ENCODE results near the gene PRG3.

The PRG3 gene

DNA sequence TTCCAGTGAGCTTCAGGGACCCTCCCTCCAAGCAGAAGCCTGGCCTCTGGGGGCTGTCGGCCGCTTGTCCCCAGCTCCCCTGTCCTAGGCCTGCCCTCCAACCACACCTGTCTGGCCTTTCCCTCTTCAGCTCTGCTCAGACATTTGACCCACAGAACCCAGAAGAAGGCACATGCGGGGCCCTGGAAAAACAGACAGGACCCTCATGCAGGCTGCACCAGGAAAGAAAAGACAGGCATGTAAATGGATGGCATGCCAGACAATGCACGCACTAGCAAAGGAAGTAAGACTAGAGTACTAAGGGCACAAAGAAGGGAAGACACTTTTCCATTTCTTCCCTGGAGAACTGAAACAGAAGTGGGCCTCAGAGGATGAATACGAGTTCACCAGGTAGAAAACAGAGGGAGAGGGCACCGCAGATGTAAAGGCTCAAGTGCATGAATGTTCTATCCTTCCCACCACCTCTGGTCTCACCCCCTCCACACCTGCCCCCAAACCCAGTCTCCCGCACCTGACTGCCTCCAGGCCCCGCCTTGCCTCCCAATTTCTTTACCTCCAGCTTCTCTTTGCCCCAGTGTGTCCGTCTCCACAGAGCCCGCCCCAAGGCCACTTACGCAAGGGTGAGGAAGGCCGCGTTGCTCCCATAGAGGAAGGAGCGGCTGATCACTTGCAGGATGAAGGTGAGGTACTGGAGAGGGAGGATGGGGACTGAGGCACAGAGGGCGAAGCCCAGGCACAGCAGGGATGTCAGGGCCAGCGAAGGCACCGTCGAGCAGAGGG, 28.6 kb upstream of the PRG3 start:
- H3K4me3 ChIP-seq (replicated peaks; ENCODE audit: low read depth, low read length), result no peak overlapping the region
- no peak for DNase-seq (ENCODE audit: low read depth)
- TF ChIP-seq CTCF (IDR thresholded peaks at IDR 0.05; ENCODE audit: low read length, missing control alignments), result no peak

GRCh38 chr11:57408771-57409170, 27.8 kb upstream of the PRG3 start:
- H3K4me3 ChIP-seq (replicated peaks; ENCODE audit: low read depth, low read length), result no peak overlapping the region
- no peak for DNase-seq (ENCODE audit: low read depth)
- TF ChIP-seq CTCF (IDR thresholded peaks at IDR 0.05; ENCODE audit: low read length, missing control alignments), result no peak

DNA sequence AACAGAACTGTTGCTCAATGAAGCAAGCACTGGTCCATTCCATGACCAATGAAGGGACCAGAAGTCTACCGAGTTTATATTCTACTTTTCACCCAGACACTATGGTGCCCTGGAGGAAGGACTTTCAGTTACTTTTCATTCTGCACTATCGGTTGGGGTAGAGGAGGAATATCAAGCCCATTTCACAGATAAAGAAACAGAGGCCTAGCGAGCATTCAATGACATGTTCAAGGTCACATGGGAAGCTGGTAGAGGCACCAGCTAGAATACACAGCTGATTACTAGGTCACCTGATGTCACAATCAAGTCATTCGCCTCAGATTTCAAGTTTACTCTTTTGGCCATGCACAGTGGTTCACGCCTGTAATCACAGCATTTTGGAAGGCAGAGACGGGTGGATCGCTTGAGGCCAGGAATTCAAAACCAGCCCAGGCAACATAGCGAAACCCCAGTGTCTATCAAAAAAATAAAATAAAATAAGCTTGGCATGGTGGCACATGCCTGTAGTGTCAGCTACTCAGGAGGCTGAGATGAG, 27.1 kb upstream of the PRG3 start:
- H3K4me3 ChIP-seq (replicated peaks; ENCODE audit: low read depth, low read length), result no peak overlapping the region
- DNase-seq (ENCODE audit: low read depth), result no peak
- TF ChIP-seq CTCF (IDR thresholded peaks at IDR 0.05; ENCODE audit: low read length, missing control alignments), result no peak

GRCh38 chr11:57407010-57407920, 26.3 kb upstream of the PRG3 start:
- no peak for TF ChIP-seq CTCF (IDR thresholded peaks at IDR 0.05; ENCODE audit: low read length, missing control alignments)
- H3K4me3 ChIP-seq (replicated peaks; ENCODE audit: low read depth, low read length), result no peak overlapping the region
- no peak for DNase-seq (ENCODE audit: low read depth)

DNA sequence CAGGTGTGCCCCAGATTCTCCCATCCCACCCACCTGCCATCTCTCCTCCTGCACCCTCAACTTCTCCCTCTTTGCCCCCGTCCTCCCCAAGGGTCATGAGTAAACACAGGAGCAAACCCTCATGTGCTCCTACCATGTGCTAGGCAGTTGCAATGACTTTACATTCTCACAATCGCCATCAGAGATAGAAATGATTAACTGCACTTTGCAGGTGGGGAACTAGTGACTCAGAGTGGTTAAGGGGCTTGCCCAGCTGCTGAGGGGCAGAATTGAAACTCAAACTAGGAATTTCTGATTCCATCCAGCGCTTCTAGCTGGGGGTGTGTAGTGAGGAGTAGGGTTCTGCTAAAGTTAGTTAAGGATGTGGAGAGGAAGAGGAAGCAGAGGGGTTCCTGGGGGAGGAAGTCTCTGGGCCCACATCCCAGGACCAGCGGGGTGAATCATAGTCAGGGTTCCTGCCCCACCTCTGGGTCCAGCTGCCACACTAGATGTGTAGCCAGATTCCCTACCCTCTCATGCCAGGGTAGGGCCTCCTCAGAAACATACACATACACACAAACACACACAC, 25.5 kb upstream of the PRG3 start:
- TF ChIP-seq CTCF (IDR thresholded peaks at IDR 0.05; ENCODE audit: low read length, missing control alignments), result no peak
- H3K4me3 ChIP-seq (replicated peaks; ENCODE audit: low read depth, low read length), result no peak overlapping the region
- DNase-seq (ENCODE audit: low read depth), result peak; percentile 29

DNA sequence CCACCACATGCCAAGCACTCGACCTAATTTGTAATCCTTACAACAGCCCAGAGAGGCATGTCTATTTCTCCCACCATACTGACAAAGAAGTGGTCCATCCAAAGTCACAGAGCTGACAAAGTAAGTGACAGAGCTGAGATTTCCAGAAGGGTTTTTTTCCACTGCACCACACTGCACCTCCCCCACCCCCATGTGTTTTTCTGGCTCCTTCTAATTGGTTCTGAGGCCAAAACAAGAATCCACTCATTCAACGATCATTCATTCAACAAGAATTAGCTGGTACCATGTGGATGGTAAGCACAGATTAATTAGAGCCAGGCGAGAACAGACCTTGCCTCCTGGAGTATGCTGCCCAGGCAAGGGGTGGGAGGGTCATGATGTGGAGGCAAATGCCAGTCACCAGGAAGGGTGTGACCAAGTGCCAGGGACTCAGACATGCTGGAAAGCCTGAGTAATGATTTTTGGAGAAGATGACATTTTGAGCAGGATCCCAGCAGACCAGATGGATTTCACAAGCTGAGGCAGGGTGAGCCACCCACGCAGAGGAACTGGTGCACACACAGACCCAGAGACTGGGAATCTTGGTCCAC, 24.4 kb upstream of the PRG3 start:
- no peak for TF ChIP-seq CTCF (IDR thresholded peaks at IDR 0.05; ENCODE audit: low read length, missing control alignments)
- no peak for DNase-seq (ENCODE audit: low read depth)
- no peak overlapping the region for H3K4me3 ChIP-seq (replicated peaks; ENCODE audit: low read depth, low read length)
